ENCODE measurements around the gene SNAP23.

DNA sequence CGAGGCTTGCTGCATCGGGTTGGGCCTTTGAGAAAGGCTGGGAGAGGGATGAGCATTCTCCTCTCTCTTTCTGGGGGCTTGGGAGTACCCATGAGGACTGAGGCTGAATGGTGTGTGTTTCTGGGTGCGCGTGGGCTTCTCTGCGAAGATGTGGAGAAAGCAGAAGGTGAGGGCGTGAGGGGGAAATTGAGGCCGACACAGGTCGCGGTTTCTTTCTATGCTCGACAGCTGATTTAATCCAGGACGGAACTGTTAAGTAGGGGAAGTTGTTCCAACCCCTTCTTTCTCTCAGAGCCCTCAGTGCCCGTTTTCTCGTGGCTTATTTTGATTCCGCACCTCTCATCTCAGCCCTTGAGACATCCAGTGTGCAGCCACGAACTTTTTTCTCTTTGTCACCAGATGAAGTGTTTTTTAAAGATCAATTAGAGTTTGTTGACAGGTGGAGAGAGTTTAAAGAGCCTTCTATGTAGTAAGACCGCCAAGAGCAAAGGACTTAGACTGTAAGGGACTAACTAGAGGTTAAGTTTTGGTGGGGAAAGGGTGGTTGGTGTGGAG, 80.7 kb downstream of the SNAP23 start:
- TF ChIP-seq CTCF (IDR thresholded peaks at IDR 0.05) (no peak), POLR2AphosphoS5 (IDR thresholded peaks at IDR 0.05) (no peak), POLR2A (IDR thresholded peaks at IDR 0.05) (no peak)
